ENCODE results near the gene PHACTR3.

GRCh38 chr20:59811681-59812171 lies 207.4 kb downstream of the PHACTR3 start:
- TF ChIP-seq CTCF (IDR thresholded peaks at IDR 0.05 in 2 of 3, conservative IDR thresholded peaks at IDR 0.05 in 1 of 3; ENCODE audit: borderline replicate concordance in 1 of 3, insufficient read depth in 1 of 3, low read depth in 2 of 3, low read length in 2 of 3) (no peak), JUND (IDR thresholded peaks at IDR 0.05) (no peak), CBX3 (IDR thresholded peaks at IDR 0.05; ENCODE audit: low read depth) (no peak), TCF7L2 (IDR thresholded peaks at IDR 0.05; ENCODE audit: borderline replicate concordance, extremely low read depth, insufficient read depth, insufficient read length) (no peak), EZH2phosphoT487 (IDR thresholded peaks at IDR 0.05; ENCODE audit: borderline replicate concordance) (no peak), RAD21 (IDR thresholded peaks at IDR 0.05; ENCODE audit: low read depth) (no peak), POLR2A (IDR thresholded peaks at IDR 0.05; ENCODE audit: borderline replicate concordance, extremely low read depth, insufficient read depth, insufficient read length) (no peak), SIN3A (IDR thresholded peaks at IDR 0.05; ENCODE audit: low read depth) (no peak), POLR2AphosphoS5 (IDR thresholded peaks at IDR 0.05; ENCODE audit: low read depth, low read length) (no peak), CEBPB (IDR thresholded peaks at IDR 0.05; ENCODE audit: low read depth) (no peak), SRF (IDR thresholded peaks at IDR 0.05; ENCODE audit: low read depth) (no peak), MAX (IDR thresholded peaks at IDR 0.05) (no peak), ZBTB33 (IDR thresholded peaks at IDR 0.05; ENCODE audit: extremely low read depth, insufficient replicate concordance, low read length) (no peak), EZH2 (IDR thresholded peaks at IDR 0.05) (no peak)

All from HCT116 (cell line).